NCI-H69 (cell line): ENCODE results near the gene COL4A1.
"Not testable (repeated sequence)": the region's sequence is repeated elsewhere in the genome, so short reads cannot be mapped to it uniquely, and the experiment has no call there.

Source experiments
- DNase-seq: peaks from one replicate; lab custom pipeline; 2025; lab: John Stamatoyannopoulos, UW

COL4A1 gene

DNA sequence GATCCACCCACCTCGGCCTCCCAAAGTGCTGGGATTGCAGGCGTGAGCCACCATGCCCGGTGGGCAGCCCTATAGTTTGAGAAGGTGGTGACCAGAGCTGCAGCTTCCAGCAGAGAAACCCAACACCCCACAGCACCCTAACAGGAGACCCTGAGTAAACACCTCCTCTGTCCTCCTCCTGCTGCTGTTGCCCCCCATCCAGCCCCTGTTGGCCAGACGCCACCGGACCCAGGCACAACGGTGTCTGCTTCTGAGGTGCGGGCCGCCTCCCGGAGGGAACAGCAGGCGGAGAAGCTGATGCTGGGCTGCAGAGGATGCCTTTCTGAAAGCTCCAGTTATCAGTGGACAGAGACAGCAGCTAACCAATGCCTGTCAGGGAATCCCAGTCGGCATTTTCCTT lies 175.5 kb downstream of the COL4A1 start:
- DNase-seq, result no peak

DNA sequence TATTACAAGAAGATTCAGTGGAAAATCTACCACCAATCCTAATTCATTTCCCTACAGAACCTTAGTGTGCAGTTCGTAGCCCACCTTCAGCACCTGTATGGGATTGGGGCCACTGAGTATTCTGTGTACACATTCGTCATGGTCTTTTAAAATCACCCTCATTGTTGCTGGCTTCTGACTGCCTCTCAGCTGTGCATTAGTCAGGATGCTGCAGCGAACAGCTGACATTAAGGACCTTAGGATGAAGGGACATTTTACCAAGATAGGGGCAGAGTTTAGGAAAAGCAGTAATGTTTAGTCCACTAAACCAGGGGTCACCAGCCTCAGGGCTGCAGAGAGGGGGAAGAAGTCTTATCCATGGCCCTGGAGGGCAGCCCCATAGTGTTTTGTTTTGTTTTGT lies 176.5 kb downstream of the COL4A1 start:
- no peak for DNase-seq

DNA sequence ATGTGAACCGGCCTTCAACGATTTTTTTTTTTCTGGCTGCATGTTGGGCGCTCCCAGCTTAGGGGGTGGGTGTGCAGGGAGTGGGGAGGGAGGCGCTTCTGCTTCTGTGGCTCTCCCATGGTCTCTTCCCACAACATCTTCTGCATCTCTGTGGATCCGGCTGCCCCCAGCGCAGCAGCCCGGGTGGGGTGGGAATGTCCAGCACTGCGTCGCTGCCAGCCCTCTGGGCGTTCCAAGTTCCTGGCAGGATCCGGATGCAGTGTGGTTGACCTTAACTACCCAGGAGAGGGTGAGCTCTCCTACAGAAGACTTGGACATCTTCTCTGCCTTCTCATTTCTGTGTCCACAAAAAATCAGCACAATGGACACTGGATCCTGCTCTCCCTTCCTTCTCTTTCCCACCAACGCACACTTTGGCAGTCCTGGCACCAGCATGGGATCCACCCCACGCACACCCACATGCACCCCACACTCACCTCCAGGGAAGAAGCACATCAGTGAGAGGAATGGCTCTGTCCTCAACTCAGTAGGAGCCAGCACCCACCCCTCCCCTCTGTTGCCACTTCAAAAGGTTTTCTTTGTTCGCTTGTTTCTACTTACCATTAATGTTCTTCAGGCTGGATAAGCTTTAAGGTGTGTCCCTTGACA lies 177.3 kb downstream of the COL4A1 start:
- no peak for DNase-seq

DNA sequence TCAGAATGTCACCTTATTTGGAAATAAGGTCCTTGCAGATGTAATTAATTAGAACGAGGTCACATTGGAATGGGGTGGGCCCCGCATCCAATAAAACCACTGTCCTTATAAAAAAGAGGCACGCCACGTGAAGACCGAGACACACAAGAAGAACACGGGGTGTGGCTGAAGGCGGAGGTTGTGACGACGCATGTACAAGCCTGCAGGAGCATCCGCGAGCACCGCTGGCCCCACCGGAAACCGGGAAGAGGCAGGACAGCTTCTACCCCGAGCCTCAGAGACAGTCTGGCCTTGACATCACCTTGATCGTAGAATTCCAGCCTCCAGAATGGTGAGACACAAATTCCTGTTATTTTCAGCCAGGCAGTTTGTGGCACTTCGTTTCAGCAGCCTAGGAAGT lies 177.9 kb downstream of the COL4A1 start:
- no peak for DNase-seq

DNA sequence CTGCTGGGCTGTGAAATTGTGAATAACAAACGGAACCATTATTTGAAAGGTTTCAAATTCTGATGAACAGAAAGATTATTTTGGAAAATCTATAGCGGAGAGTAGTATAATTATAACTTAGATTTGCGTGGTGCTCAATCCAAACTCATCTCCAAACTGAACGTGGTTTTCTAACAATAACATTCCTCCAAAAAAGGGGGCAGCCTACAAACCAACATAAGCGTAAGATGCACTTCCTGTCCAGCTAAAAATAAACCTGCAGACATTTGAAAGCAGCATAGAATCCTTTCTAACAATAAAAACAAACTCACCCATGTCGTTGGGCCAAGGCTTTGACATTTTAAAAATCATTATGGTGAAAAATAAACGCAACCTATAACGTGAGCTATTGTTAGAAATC lies 178.4 kb downstream of the COL4A1 start:
- DNase-seq, result no peak

DNA sequence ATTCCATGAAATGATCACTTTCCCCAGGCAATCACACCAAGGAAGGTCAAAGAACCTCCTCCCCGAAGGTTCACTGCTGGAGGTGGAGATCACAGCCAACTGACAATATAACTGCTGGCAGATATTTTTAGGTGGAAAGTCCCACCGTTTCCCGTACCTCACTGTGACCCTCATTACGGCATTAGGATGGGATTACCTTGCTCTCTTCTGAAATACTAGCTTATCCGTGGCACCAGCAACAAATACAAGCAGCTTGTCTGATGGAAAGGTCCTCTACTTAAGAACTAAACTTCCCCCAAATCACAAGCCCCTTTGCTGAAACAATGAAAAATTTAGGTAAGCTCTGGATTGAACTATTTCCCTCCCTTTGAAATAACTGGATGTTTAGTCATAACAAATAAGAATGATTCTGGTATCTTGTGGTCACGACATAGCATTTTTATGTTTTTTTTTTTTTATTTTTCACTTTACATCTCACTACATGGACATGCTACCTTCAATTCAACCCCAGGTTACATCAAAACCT lies 178.9 kb downstream of the COL4A1 start:
- DNase-seq, result no peak

DNA sequence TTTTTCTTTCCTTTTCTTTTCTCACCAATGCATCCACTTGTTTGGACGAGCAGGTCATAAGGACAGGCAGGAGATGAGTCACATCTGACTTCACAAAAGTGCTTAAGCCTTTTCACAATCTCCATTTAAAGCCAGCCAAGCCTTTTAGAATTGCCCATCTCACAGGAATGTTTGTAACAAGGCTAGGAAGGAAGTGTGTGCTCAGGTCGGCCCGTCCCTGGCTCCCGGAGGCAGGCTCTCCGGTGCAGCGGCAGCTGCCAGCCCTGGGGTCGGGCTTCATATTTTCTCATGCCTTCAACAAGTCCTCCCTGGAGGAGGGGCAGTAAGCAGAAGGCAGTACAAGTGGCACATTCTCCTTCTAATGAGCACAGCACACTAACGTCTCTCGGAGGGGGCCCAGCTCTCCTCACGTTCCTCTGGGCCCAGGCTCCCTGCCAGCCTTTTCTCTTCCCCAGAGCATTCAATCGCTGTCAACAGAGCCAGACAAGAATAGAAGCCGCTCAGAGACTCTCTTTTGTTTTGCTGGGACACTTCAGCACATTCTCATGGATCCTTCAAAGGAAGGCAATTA lies 180.5 kb downstream of the COL4A1 start:
- DNase-seq, result no peak

DNA sequence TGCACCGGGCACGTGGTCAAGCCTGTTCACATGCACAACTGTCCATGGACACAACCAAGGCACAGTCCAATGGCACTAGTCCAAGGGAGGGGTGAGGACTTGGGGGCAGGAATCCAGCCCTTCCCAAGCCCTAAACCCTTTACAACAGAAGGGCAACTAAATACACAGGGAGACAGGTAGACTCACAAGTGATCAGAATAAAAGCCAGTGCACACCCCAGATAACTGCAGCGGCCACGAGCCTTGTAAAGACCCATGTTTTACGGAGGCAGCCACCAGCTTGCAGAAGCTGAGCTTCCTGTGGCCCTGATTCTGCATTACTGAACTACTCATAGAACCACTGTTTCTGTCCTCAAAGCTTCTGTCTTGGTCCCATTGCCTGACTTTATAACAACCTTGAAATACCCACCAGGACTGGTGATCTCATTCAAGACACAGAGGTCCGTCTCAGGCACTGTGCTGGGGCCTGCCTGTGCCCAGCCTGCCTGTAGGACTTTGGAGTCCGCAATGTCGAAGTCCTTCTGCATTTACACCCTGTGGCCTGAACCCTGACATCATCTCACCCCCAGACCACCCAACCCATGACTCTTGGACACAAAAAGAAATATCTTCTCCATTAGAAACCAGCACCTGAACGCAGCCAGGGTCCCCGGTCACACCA lies 181.2 kb downstream of the COL4A1 start:
- DNase-seq, result no peak

DNA sequence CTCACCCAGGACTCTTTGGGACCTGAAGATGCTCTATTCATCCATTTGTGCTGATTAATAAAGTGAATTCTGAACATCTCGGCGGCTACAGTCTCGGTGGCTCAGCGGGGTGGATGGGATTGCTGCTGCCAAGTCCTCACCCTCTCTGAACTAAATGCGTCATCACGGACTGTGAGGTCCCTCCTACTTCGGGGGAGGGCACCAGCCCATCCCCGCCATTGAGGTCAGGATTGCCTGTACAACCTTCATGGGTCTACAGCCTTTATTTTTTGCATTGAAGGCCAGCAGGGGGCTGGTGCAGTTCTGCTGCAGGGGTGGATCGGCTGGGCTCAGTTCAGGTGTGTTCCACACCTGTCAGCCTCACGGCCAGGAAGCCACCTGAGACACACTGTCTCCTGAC lies 181.8 kb downstream of the COL4A1 start:
- DNase-seq, result no peak

DNA sequence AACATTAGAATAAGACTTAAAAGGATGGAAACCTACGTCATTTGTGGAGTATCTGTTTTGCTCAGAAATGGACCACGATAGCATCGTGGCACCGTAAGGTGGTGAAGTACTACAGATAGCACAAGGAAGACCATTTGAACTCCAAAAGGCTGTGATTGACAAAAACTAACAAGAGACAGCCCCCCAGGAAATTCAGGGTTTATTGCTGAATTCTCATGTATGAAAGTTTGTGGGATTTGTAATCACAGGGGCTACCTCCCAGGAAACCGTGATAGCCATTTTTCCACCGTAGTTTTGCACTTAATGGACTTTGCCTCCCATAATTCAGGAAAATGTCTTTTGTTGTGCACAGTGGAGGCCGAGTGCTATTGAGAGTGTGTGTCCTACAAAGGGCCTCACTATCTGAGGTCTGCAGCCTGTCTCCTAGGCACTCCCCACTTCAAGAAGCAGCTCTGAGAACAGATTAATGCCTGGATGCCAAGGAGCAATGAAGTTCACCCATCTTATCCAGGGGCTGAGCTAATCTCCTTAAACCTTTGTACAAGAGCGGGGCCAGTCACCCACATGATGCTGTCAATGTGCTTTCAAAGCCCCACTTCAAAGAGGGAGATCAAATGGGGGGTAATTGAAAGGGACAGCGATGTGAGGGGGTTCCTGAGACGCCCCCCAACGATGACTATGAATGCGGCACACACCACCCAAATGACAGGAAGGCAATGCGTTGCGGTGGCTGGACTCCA lies 182.6 kb downstream of the COL4A1 start:
- DNase-seq, result no peak

DNA sequence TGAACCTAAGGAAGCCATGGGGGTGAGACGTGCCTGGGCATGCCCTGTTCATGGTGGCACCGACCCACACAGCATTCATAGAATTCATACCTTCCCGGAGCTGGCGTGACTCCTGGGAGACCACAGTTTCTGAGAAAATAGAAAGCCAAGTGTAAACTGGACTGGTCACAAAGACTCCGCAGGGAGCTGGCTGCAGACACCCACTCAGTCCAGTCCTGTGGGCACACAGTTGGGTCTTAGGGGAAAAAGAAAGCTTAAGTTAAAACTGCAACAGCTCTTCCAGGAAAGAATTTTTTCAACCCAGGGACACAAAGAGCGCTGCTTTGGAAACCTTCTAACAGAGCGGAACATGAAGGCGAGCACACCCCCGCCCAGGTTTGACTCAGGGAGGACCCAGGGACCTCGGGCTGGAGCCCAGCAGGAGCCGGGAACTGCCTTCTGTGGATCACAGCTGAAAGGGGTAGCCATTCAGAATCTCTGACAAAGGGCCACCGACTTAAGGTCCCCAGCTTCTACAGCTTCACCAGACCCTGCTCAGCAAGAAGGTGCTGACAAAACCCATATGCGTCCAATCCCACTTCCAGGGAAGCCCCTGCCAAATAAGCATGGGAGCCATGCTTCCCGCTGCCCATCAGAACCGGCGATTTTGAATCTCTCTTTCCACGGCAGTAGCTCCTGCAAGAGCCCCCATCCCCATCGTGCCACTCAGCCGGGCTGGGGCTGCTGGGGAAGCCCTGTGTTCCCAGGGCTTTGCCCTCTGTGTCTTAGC lies 183.7 kb downstream of the COL4A1 start:
- DNase-seq, result no peak

DNA sequence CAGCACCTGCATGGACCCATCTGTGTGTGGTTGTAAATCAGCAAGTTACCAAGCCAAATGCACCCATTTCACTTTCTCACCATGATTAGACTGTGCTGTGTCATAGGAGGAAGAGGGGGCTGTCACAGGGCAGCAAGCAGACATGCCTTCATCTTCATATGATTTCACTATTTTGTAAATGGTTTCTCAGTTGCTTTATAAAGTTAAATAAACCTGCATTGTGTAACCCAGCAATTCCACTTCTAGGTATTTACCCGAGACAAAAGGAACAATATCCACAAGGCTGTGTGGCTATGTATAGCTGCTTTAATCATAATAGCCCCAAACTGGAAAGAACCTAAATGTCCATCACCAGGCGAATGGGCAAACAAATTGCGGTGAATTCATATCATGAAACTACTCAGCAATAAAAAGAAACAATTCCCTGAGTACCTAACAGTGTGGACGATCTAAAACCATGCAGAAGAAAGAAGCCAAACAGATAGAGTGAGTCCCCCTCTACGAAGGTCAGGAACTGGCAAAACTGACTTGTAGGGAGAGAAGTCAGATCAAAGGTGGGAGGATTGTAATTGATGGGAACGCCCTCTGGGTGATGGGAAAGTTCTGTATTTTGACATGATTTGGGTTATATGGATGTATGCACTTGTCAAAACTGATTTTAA lies 185.4 kb downstream of the COL4A1 start:
- no peak for DNase-seq

DNA sequence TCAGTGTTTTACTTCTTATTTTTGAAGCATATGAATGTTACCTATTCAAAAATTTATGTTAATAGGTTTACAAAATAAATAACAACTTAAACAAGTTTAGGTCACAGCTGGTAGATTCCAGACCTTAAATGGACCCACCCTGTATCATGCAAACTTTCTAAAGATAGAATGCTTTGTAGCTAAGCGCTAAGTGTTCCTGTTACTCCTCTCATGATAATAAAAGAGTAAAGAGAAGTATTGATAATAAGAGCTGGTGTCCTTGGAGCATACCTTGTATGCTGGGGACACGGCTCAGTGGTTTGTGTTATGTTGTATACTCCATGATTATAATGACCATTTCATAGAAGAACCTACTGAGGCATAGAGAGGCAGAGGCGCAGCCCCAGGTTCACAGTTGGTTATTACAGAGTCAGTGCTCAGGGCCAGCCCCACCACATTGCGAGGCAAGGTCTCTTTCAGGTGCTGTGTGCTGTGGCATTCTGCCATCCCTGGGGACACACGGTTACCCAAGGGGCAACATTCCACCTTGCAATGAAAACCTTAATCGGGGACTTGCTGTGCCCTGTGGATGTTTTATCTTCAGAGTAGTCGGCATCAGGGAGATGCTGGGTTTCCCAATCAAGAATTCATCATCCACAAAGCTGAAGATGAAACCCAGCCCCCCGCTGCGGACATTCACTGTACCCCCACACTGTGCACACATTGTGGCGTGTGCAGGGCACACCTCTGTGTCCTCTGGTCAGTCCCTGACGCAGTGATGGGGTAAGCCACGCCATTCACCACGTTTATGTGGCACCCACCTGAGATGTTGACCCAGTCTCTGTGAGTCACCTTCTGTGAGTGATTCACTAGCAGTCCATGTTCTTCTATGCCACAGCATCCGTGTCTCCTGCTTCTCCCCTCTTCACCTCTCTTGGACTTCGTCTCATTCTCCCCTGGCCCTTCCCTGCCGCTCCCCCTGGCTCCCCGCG lies 186.7 kb downstream of the COL4A1 start:
- DNase-seq, result no peak

DNA sequence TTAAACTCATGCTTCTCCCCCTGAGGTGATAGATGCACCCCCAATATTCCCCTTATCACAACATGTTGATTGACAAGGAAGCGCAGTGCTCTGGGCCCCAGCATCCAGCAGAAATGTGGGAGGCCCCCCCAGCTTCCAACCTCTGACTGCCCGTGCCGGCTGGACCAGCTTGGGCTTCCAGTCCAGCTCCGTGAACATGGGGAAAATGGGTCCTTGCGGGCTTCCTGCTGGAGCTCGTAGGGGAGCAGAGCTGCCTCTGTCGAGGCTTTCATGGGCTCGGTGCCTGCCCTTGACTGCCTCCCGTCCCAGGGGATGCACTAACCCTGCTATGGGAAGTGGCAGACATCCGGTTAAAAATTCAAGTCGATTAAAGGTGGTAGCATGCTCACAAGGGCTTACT lies 188.9 kb downstream of the COL4A1 start:
- no peak for DNase-seq

DNA sequence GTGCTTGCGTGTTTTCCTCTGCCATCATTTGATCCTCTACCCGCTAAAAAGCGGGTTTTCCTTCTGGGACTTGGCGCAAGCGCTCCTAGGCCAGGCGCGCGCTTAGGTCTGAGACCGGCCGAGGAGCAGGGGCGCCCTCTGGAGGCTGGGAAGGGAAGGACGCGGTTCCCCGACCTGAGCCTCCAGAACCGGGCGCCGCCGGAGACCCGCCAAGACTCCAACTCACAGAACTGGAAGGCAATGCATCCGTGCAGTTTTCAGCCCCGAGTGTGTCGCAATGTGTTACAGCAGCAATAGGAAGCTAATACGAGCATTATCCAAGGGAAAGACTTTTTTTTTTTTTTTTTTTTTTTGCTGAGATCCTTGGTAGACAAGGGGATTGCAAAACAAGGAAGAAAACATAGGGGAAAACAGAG lies 190.9 kb downstream of the COL4A1 start:
- DNase-seq, result peak; percentile 57

DNA sequence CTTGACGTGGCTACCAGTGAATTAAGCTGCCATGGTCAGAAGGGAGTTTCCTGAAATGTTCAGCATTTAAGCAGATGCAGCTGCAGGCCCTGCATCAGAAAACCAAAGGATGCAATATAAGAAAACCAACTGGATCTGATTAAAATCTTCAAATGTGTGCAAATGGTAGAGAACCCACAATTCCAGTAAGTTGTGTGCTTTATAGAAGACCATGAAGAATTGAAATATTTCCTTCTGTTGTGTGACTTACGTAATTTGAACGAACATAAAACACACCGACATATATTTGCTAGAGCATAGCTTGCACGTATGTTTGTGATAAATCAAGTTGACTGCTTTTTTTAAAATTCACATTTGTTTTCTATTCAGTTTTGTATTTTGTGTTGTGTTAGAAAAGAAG lies 191.4 kb downstream of the COL4A1 start:
- no peak for DNase-seq

DNA sequence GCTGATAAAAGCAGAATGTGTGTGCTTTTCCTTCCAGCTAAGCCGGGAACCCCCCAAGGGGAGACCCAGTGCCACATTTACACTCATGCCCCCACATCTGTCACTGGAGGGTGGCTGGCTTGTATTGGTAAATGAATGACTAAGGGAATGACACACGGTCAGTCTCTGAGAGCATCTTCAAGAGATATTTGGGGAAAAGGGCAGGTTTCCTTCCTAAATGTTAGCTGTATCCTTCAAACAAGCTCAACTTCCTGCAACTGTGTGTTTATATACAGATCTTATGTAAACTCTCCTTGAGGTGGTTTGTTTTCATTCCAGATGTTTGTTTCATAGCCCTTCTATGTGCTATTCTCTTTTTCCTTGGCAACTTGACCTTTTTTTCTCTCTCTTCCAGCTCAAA lies 192.6 kb downstream of the COL4A1 start:
- DNase-seq, result no peak

DNA sequence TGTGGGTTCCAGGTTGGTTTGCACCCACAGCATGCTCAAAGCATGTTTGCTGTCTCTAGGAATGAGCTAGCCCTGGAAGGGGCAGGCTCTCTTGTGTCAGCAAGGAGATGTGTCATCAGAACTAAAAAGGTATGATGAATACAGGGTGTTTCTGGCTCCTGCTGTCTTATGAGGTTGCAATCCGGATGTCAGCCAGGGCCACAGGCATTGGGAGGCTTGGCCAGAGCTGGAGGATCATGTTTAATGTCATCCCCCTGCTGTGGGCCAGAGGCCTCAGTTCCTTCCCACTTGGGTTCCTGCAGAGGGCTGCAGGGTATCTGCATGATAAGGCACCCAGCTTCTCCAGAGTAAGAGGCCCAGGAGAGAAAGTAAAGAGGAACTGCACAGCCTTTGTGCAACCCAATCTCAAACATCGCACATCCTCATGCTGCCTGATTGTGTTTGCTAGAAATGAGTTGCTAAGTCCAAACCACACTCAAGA lies 193.6 kb downstream of the COL4A1 start:
- no peak for DNase-seq

DNA sequence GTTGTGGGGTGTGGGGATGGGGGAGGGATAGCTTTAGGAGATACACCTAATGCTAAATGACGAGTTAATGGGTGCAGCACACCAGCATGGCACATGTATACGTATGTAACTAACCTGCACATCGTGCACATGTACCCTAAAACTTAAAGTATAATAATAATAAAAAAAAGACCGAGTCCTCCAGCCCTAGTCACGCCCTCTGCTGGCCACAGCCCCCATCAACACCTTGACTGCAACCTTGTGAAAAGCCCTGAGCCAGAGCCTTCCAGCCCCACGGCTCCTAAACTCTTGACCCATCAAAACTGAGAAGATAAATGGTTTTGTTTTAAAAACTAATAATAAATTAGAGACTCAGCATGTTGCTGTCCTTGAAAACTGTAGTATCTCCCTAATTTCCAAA lies 194.6 kb downstream of the COL4A1 start:
- not testable (repeated sequence) for DNase-seq

DNA sequence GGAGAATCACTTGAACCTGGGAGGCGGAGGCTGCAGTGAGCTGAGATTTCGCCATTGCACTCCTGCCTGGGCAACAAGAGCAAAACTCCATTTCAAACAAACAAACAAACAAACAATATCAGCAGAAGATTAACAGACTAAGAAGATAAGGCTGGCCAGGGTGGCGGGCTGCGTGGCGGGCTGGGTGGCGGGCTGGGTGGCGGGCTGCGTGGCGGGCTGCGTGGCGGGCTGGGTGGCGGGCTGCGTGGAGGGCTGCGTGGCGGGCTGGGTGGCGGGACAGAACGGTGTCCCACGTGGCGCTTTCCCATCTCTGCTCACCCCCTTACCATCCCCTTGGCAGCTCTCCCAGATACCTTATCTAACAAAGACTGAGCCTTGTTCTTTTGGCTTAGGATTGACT lies 196.2 kb downstream of the COL4A1 start:
- DNase-seq, result no peak
